Transverse colon (tissue), 4 donors: ENCODE results near the gene PLA2G12A. TPM values are rescaled to one million over a fixed set of nuclear protein-coding genes. Genes with fewer than 3 reads are reported as not detected.

Experiments used
- DNase-seq: peaks from one replicate; pipeline ENCODE4 v3.0.0-alpha.2; 2019
- H3K27ac ChIP-seq, 4 donors: fragments of 200-600 bp; sonication (generic); 2 replicates each; pipeline ENCODE4 v1.5.1; 2016 to 2018; ENCODE audit warnings: inconsistent platforms in 4 of 4
- H3K27me3 ChIP-seq: fragments of 200-600 bp; sonication (generic); 2 replicates; pipeline ENCODE4 v1.5.1; 2017; ENCODE audit warnings: inconsistent platforms
- H3K36me3 ChIP-seq, 4 donors: fragments of 200-600 bp; sonication (generic); 2 replicates each; pipeline ENCODE4 v1.5.1; 2017 to 2019; ENCODE audit warnings: inconsistent platforms in 4 of 4
- H3K4me1 ChIP-seq, 4 donors: fragments of 200-600 bp; sonication (generic); 2 replicates each; pipeline ENCODE4 v1.5.1; 2017 to 2020; ENCODE audit warnings: inconsistent platforms in 4 of 4
- H3K4me3 ChIP-seq, 4 donors: fragments of 200-600 bp; sonication (generic); 1 replicate in 1 of 4; 2 replicates in 3 of 4; pipeline versions ENCODE4 v1.5.1 to v1.6.1; 2017 to 2019; ENCODE audit warnings: inconsistent platforms in 4 of 4
- H3K9me3 ChIP-seq, 2 donors: fragments of 200-600 bp; sonication (generic); 2 replicates each; pipeline ENCODE4 v1.5.1; 2017 to 2019; ENCODE audit warnings: inconsistent platforms in 2 of 2
- CTCF ChIP-seq, 5 experiments: fragments of 200-600 bp in 3 of 5; fragments of 450-650 bp in 2 of 5; sonication (generic) in 3 of 5; IDR thresholded peaks; 1 replicate in 2 of 5; 2 replicates in 3 of 5; pipeline ENCODE4 v1.5.1; 2016 to 2017; ENCODE audit warnings: antibody characterized with exemption in 5 of 5, inconsistent platforms in 3 of 5, mild to moderate bottlenecking in 2 of 5, moderate library complexity in 1 of 5
- EP300 ChIP-seq: sonication (generic); formaldehyde crosslinking; IDR thresholded peaks from one replicate; pipeline ENCODE4 v1.6.1; 2017; ENCODE audit warnings: antibody characterized with exemption, low read depth
- POLR2A ChIP-seq: fragments of 450-650 bp; IDR thresholded peaks from one replicate; pipeline ENCODE4 v1.6.1; 2016; ENCODE audit warnings: antibody characterized with exemption, mild to moderate bottlenecking, moderate library complexity
- POLR2AphosphoS5 ChIP-seq, 3 donors: sonication (generic); formaldehyde crosslinking; IDR thresholded peaks; one replicate each; pipeline ENCODE4 v1.6.1; 2016; ENCODE audit warnings: antibody characterized with exemption in 3 of 3
- WGBS, 2 donors: methylation state at CpG; one replicate each; pipeline ENCODE4 v1.1.5; 2018; ENCODE audit warnings: low coverage in 1 of 2; 5-methylcytosine and 5-hydroxymethylcytosine counted together
- in situ Hi-C, 4 donors: fragments of 200-750 bp; cut with MboI; loops; one replicate each; pipeline versions ENCODE4 v1.15.0 to v1.15.1; 2017; ENCODE audit warnings: low sequenced_read_pairs in 3 of 4, low pct_ligation_motif_present in 1 of 4, low pct_unique_long_range_greater_than_20kb in 1 of 4
- intact Hi-C: fragments of 100-400 bp; cut with DNase I; formaldehyde crosslinking; loops from one replicate; pipeline ENCODE4 v1.15.1; 2023; ENCODE audit warnings: low total_unique reads
- total RNA-seq, 4 donors: library from RNA; depleted of rRNA; stranded (reverse); fragments of >200 nt; gene quantifications; one replicate each; pipeline ENCODE4 v1.1.0, GENCODE V29; 2016

Gene PLA2G12A
- total RNA-seq, 4 donors from 2014 or later: 17.3 to 42.6 (median 29.7) TPM

- Histone ChIP-seq H3K9me3 (no peaks in the 10 kb centered on the region), H3K4me3 (peak overlapping the region; percentile 58 to 87 (median 72)), H3K27me3 (no peaks in the 10 kb centered on the region), H3K4me1 (peaks cover 5 to 23% (median 13%) of the 10 kb centered on the region in 4 donors), H3K27ac (peak overlapping the region; percentile 90 to 94 (median 90)), H3K36me3 (no peaks in the 10 kb centered on the region)
- 53 to 78% methylated on average over 11 to 21 of the region's 21 CpGs for WGBS, 2 donors
- intact Hi-C loops (no loop called here), in situ Hi-C loops (no loop called here)
- no peak for DNase-seq
- TF ChIP-seq EP300: no peak
- no peak for TF ChIP-seq POLR2AphosphoS5 (IDR thresholded peaks at IDR 0.05)
- TF ChIP-seq POLR2A: peak; percentile 19
- TF ChIP-seq CTCF (IDR thresholded peaks at IDR 0.05): no peak
These were observed 1.0 kb upstream of the PLA2G12A start for GRCh38 chr4:109730619-109731545.

GRCh38 chr4:109729117-109729717 is 653 bp downstream of the PLA2G12A start:
- in situ Hi-C loops: loop anchor here in 1 of 4 donors (10.0 kb wide), 1 partner anchor 86 kb away; the partner anchor contains the start of gene GAR1
- peak overlapping the region; percentile 90 to 94 (median 90) for H3K27ac ChIP-seq
- H3K4me3 ChIP-seq: peak overlapping the region; percentile 34 to 87 (median 61)
- H3K9me3 ChIP-seq: no peaks in the 10 kb centered on the region
- H3K27me3 ChIP-seq: no peaks in the 10 kb centered on the region
- H3K36me3 ChIP-seq: no peaks in the 10 kb centered on the region
- H3K4me1 ChIP-seq: peaks cover 5 to 23% (median 13%) of the 10 kb centered on the region in 4 donors
- intact Hi-C loops: no loop called here
- 4 to 7% methylated on average over 3 to 11 of the region's 25 CpGs for WGBS, 2 donors
- no peak for DNase-seq
- TF ChIP-seq EP300: no peak
- TF ChIP-seq POLR2AphosphoS5 (IDR thresholded peaks at IDR 0.05): no peak

GRCh38 chr4:109728385-109728784 is 1.5 kb downstream of the PLA2G12A start:
- intact Hi-C loops: no loop called here
- peak overlapping the region in 3 of 4 donors; percentile 58 to 87 (median 64) for H3K4me3 ChIP-seq
- no peak for TF ChIP-seq EP300
- no peak for TF ChIP-seq POLR2AphosphoS5 (IDR thresholded peaks at IDR 0.05)
- no peak for TF ChIP-seq POLR2A
- TF ChIP-seq CTCF (IDR thresholded peaks at IDR 0.05): no peak
- H3K4me1 ChIP-seq: peaks cover 5 to 23% (median 13%) of the 10 kb centered on the region in 4 donors
- in situ Hi-C loops: loop anchor here in 1 of 4 donors (10.0 kb wide), 1 partner anchor 86 kb away; the partner anchor contains the start of gene GAR1
- no peak for DNase-seq
- H3K27me3 ChIP-seq: no peaks in the 10 kb centered on the region
- no peaks in the 10 kb centered on the region for H3K36me3 ChIP-seq
- 46 to 52% methylated on average over 6 of the region's 6 CpGs for WGBS, 2 donors
- H3K9me3 ChIP-seq: no peaks in the 10 kb centered on the region
- H3K27ac ChIP-seq: peak overlapping the region in 3 of 4 donors; percentile 90 to 94 (median 91)

- intact Hi-C loops (no loop called here), in situ Hi-C loops (loop anchor here in 3 of 4 donors (10.0 to 25.0 kb wide), 3 partner anchors 89 to 286 kb away; partner anchors contain the start of genes GAR1 (in 3 of the 3), SEC24B (in 3 of the 3) and CFI (in 2 of the 3))
- no peaks in the 10 kb centered on the region for H3K9me3 ChIP-seq
- H3K36me3 ChIP-seq: no peaks in the 10 kb centered on the region
- H3K27ac ChIP-seq: no peak overlapping the region
- 80 to 95% methylated on average over 2 of the region's 2 CpGs for WGBS, 2 donors
- no peaks in the 10 kb centered on the region for H3K27me3 ChIP-seq
- no peak for TF ChIP-seq POLR2A
- no peak overlapping the region for H3K4me3 ChIP-seq
- H3K4me1 ChIP-seq: peaks cover 0 to 6% (median 3%) of the 10 kb centered on the region in 4 donors
- DNase-seq: no peak
These were observed 6.8 kb downstream of the PLA2G12A start for GRCh38 chr4:109723110-109723509.

GRCh38 chr4:109722357-109722756 is 7.5 kb downstream of the PLA2G12A start:
- TF ChIP-seq POLR2A (no peak), POLR2AphosphoS5 (IDR thresholded peaks at IDR 0.05) (no peak), EP300 (no peak), CTCF (IDR thresholded peaks at IDR 0.05) (no peak)
- Histone ChIP-seq H3K27ac (no peak overlapping the region), H3K4me1 (no peaks in the 10 kb centered on the region), H3K36me3 (peaks cover 0 to 2% (median 0%) of the 10 kb centered on the region in 4 donors), H3K4me3 (no peak overlapping the region), H3K27me3 (no peaks in the 10 kb centered on the region), H3K9me3 (no peaks in the 10 kb centered on the region)
- intact Hi-C loops: no loop called here
- in situ Hi-C loops: loop anchor here in 3 of 4 donors (10.0 to 25.0 kb wide), 3 partner anchors 90 to 285 kb away; partner anchors contain the start of genes GAR1 (in 3 of the 3), SEC24B (in 3 of the 3) and CFI (in 2 of the 3)
- no peak for DNase-seq
